Brain pericyte (primary cell): ENCODE measurements around the gene SOWAHD.
A peak's percentile ranks its signal among the peaks of the same experiment; 100 is the strongest.
"Not testable (repeated sequence)": the region's sequence is repeated elsewhere in the genome, so short reads cannot be mapped to it uniquely, and the experiment has no call there.

Experiments
- DNase-seq: peaks from one replicate; pipeline ENCODE4 v3.0.0-alpha.2; 2012; ENCODE audit warnings: low read depth, low spot score

SOWAHD gene

DNA sequence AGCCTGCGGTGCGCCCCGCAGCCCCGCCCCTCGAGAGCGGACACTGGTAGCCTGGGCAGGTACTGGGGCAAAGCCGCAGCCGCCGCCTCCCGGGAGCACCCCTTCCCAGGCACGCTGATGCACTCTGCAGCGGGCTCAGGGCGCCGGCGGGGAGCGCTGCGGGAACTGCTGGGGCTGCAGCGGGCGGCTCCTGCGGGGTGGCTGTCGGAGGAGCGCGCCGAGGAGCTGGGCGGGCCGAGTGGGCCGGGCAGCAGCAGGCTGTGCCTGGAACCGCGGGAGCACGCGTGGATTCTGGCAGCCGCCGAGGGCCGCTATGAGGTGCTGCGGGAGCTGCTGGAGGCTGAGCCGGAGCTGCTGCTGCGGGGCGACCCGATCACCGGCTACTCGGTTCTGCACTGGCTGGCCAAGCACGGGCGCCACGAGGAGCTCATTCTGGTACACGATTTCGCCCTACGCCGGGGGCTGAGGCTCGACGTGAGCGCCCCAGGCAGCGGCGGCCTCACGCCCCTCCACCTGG, 401 bp downstream of the SOWAHD start:
- DNase-seq = no peak

DNA sequence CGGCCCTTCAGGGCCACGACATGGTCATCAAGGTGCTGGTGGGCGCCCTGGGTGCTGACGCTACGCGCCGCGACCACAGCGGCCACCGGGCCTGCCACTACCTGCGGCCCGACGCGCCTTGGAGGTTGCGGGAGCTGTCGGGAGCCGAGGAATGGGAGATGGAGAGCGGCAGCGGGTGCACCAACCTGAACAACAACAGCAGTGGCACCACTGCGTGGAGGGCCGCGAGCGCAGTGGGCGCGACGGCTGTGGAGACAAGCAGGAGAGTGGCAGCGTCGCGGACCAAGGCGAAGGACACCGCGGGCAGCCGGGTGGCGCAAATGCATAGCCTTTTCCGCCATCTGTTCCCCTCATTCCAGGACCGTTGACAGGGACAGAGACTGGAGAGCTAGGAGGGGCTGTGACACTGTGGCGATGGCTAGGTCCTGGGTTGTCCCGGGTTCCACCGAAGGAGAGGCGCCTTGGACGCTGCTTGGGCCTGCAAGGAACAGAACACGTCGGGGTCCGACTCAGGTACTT, 919 bp downstream of the SOWAHD start:
- no peak for DNase-seq

DNA sequence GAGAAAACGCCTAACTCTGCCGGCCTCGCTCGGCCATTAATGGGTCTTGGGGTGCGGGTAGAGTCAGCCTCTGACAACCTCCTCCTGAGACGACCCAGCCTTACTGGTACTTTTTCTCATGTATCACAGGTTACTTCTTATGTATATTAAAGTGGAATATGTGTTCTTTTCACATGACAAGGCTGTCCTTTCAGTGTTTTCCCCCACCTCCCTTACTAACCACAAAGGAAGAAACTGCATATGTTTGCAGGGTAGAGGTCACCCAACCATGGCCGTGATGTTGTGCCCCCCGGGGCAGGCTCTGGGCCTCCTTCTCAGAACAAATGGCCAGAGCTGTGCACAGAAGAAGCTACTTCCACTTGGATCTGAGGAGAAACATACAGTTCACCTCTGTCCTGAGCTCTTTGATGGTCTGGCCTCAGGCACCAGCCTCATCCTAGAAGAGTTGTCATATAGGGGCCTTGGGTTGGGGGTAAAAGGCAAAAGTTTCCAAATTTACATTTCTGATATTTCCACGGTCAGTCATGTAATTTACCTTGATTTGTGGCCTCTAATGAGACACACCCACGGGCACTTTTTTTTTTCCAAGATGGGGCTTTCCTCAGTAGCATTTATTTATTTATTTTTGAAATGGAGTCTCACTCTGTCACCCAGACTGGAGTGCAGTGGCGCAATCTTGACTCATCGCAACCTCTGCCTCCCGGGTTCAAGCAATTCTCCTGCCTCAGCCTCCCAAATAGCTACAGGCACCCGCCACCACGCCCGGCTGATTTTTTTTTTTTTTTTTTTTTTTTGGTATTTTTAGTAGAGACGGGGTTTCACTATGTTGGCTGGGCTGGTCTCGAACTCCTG, 1.9 kb downstream of the SOWAHD start:
- no peak for DNase-seq

DNA sequence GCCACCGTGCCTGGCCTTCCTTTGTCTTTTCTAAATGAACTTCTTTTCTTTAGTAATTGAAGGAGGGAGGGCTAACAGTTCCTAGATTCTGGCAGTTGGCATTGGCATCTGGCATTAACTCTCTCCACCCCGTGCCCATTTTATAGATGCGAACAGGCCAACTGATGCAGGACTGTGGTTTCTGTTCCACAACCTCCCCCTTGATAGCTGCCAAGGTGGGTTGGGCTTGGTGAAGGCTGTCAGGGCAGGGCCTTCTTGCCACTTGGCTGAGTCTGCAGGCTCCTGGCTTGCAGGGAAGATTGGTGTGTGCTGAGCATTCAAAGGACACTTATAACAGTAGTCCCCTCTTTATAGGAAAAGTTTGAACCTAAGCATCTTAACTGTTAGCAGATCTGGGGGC, 4.3 kb downstream of the SOWAHD start:
- DNase-seq = no peak

DNA sequence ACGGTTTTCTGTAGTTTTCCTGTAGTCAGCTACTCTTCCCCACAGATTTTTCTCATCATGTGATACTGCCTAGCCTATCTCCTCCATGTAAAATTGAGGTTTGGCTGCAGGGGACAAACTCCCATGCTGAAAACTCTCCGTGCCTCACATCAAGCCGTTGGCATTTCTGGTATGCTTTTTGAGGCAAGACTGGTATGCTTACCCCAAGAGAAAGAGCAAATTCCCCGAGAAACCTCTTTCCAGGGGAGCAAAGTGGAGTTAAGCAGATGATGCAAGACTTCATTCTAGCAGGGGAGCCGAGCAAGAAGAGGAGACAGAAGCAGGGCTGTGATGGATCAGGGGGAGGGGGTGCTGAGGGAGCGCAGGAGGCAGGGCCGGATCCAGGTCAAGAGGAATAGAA, 4.8 kb downstream of the SOWAHD start:
- no peak for DNase-seq

DNA sequence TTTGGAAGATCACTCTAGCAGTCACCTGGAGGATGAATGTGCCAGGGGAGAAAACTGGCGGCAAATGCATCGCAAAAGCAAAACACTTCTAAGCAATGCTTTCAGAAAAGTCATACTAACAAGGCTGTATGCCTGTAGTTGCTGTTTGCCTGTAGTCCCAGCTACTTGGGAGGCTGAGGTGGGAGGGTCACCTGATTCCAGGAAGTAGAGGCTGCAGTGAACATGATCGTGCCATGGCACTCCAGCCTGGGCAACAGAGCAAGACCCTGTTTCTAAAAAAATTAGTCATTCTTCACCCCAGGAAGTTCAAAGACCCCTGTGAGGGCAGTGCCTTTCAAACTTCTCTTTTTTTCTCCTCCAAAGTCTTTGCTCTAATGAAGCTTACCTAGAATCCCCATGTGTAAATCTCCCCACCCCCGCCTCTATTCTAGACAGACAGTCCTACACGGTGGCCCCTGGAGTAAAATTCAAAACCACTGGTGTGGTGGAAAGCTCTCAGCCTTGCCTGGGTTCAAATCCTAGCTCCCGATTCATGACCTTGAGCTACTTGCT, 5.5 kb downstream of the SOWAHD start:
- DNase-seq = no peak

DNA sequence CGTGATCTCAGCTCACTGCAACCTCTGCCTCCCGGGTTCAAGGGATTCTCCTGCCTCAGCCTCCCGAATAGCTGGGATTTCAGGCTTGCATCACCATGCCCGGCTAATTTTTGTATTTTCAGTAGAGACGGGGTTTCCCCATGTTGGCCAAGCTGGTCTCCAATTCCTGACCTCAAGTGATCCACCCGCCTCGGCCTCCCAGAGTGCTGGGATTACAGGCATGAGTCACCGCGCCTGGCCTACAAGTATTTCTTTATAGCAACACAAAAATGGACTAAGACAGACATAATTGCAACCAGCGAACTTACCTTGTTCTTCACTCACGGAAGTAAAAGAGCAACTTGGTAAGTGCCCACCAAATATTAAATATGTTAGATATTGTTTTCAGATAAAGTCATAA, 10.0 kb downstream of the SOWAHD start:
- DNase-seq = not testable (repeated sequence)

DNA sequence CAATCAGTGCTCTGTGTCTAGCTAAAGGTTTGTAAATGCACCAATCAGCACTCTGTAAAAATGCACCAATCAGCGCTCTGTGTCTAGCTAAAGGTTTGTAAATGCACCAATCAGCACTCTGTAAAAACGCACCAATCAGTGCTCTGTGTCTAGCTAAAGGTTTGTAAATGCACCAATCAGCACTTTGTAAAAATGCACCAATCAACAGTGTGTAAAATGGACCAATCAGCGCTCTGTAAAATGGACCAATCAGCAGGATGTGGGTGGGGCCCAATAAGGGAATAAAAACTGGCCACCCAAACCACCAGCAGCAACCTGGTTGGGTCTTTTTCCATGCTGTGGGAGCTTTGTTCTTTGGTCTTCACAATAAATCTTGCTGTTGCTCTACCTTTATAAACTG, 11.0 kb downstream of the SOWAHD start:
- DNase-seq = not testable (repeated sequence)

DNA sequence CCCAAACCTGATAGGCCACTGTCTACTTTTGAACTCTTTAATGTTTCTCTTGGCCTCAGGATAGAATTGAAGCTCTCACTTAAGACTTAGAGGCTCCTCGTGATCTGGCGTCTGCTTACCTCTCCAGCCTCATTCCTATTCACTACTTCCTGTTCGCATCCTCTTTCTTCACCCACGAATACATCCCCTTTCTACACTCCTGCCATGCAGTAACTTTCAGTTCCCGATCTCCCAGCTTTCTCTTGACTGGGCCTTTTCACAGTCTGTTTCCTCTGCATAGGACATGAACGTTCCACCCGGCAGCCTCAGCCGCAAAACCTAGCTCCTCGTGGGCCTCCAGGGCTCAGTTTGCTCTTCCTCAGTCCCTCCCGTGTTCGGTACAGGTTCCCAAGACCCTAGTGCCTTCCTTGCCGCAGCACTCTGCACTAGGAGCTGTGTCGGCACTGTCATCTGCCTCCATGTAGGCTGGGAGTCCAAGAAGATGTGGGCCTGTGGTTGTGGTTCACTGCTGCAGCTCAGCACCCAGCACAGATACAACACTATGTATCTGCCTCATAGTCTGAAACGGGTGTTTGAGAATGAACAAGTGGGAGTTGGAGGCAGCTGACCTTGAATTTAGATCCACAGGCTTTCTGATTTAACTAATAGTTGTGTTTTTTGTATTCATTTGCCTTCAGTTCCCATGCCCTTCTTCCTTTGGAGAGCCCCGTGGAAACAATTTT, 17.3 kb downstream of the SOWAHD start:
- DNase-seq = no peak

DNA sequence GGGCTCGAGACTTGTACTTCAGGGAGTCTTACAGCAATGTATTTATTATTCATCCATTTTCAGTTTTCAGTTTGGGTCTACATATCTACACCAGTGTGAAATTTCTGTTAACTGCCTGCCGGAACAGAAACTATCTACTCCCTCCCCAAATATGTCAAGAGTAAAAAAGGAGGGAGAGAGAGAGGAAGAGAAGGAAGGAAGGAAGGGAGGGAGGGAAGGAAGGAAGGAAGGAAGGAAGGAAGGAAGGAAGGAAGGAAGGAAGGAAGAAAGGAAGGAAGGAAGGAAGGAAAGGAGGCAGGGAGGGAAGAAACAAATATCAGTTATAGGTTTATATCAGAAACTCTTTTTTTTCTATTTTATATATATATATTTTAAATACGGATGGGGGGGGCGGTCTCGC, 20.4 kb downstream of the SOWAHD start:
- no peak for DNase-seq

DNA sequence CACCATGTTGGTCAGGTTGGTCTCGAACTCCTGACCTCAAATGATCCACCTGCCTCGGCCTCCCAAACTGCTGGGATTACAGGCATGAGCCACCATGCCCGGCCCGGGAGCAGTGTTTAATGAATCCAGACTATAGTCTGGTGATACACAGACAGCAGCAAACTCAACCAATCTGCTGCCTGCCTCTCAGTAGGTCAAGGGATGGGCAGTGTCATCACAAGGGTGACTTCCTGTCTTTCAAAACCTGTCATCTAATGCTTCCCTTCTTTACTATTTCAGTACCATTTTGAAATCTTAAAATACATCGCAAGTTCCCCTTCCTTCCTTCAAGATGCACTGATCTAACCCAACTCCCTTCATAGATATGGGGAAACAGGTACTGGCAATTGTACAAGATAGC, 24.6 kb downstream of the SOWAHD start:
- no peak for DNase-seq

DNA sequence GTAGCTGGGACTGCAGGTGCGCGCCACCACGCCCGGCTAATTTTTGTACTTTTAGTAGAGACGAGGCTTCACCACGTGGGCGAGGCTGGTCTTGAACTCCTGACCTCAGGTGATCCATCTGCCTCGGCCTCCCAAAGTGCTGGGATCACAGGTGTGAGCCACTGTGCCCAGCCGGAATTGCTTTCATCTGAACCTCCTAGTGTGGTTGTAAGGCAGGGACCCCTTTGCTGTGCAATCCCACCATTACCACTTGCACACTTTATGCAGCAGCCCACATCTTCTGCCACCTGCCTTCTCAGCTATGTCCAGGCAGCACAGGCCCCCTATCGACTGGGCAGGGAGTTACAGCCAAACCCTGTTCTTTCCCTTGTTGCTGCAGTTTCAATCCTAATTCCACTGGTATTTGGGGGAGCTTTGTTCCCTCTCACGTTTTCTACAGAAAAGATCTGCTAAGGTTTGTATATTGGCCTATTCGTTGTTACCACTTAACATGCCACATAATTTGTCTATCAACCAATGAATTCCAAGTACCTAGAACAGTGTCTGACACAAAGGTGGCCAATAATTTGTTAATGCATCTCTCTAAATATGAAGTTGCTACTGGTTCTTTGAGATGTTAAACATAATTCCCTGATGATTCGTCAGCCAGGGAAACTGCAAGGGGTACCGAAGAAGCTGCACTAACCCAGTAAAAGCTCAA, 26.5 kb downstream of the SOWAHD start:
- no peak for DNase-seq

DNA sequence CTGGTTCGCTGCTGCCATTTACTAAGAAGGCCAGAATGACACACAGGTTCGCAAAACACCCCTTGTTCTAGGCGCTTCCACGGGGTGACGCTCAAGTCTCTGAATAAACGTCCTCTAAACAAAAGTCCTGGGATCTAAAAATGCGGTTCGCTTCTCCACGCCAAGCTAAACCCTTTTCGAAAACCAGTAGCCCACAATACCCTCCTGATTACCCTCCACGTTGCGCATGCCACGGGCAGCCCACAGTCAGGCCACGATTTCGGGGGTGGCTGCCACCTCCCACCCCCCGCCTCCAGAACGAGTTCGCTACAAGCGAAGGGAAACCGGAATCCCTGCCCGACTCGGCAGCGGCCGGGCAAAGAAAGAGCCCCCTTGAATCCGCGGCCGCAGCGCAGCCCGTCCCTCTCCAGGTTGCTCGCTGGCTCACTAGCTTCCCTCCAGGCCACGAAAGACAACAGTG, 32.6 kb downstream of the SOWAHD start:
- no peak for DNase-seq

DNA sequence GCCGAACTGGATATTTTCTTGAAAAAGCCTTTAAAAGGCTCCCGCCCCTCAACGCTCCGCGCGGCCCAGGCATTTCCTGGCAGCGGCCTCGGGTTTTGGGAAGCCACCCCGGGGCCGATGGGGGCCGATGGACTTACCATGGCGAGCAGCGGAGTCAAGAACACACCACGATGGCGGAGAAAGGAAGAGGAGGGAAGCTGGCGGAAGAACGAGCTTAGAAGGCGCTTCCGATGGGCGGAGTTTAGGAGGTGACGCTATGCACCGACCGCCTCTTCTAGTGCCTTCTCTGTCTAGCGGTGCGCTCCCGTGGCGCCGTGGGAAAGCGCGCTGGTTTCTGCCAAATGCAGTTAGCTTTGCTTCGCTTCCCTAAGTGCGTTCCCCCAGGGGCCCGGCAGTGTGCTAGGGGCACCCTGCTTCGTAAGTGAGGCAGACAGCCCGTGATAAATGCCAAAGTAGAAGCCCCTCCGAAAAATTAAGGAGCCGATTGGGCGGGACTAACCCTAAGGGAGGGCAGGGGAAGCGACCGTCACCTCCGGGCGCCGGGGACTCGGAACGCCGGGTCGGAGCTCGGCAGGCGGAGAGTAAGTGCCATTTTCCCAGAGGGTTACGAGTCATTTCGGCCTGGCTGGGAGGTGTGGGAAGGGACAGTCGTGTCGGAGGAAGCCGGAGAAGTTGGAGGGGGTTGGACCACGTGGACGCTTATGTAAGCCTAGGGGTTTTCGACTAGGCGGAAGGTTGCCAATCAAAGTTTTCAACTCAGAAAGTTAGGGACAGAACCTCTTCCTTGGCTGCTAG, 33.2 kb downstream of the SOWAHD start, which contains the start of gene RPL39:
RPL39 (minus strand) TSS at position 194 of the 795 bp plus-strand sequence; CDS start at position 140, 54 bp downstream.
- peak; percentile 61 for DNase-seq

DNA sequence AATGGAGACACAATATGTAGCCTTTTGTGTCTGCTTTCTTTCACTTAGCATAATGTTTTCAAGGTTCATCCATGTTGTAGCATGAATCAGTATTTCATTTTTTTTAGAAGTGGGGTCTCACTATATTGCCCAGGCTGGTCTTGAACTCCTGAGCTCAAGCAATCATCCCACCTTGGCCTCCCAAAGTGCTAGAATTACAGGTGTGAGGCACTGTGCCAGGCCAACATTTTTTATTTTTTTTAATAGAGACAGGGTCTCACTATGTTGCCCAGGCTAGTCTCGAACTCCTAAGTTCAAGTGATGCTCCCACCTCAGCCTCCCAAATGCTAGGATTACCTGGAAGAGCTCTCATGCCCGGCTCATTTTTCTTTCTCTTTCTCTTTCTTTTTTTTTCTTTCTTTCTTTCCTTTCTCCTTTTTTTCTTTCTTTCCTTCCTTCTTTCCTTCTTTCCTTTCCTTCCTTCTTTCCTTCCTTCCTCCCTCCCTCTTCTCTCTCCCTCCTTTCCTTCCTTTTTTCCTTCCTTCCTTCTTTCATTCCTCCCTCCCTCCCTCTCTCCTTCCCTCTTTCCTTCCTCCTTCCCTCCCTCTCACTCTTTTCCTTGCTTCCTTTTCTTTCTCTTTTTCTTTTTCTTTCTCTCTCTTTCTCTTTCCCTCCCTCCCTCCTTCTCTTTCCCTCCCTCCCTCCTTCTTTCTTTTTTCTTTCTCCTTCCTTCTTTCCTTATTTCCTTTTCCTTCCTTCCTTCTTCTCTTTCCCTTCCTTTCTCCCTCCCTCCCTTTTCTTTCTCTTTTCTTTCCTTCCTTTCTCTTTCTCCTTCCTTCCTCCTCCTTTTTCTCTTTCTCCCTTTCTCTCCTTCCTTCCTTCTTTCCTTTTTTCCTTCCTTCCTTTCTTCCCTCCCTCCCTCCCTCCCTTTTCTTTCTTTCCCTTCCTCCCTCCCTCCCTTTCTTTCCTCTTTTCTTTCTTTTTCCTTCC, 43.1 kb downstream of the SOWAHD start:
- no peak for DNase-seq

DNA sequence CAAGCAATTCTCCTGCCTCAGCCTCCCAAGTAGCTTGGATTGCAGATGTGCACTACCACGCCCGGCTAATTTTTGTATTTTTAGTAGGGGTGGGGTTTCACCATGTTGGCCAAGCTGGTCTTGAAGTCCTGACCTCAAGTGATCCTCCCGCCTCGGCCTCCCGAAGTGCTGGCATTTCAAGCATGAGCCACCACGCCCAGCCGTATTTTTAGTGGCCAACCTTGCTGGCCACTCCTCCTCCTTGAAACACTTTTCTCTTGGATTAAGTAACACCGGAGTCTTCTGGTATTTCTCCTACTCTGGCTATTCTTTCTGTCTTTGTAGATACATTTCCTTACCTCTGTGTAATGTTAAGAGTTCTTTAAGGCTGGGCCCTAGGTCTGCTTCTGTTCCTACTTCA, 44.2 kb downstream of the SOWAHD start:
- DNase-seq = no peak

DNA sequence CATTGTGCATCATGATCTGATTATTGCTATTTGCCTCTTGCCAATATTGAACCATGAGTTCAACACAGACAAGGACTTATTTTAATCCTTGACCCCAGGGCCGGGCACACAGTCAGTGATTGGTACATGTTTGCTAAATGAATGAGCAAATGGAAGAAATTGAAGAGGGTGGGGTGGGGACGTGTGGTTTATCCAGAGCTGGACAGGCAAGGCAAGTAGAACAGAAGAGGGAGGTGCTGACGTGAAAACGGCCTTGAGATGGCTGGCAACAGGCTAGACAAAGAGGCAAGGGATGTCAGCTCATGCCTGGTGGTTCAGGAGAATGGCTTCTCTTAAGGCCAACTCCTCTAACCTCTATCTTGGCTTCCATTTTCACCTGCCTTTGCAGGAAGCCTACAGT, 50.1 kb downstream of the SOWAHD start:
- DNase-seq = not testable (repeated sequence)

DNA sequence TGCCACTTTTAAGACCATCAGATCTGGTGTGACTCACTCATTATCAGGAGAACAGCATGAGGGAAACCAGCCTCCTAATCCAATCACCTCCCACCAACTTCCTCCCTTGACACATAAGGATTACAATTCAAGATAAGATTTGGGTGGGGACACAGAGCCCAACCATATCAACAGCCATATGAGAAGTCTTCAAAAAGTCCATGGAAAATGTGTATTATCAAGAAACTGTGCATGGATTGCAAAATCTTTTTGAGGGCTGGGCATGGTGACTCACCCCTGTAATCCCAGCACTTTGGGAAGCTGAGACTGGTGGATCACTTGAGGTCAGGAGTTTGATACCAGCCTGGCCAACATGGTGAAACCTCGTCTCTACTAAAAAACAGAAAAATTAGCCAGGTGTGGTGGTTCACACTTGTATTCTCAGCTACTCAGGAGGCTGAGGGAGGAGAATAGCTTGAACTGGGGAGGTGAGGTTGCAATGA, 50.8 kb downstream of the SOWAHD start:
- DNase-seq = no peak
